ENCODE measurements around the gene PDE4D.

The PDE4D gene

GRCh38 chr5:59744531-59744992, 149.0 kb downstream of the PDE4D start:
- H3K9me3 Mint-ChIP-seq: no peaks in the 10 kb centered on the region
- no peaks in the 10 kb centered on the region for H3K36me3 Mint-ChIP-seq
- no peak for DNase-seq
- H3K27me3 Mint-ChIP-seq: no peaks in the 10 kb centered on the region
- CTCF ChIA-PET: no interaction called here
- H3K4me3 Mint-ChIP-seq: no peak overlapping the region
- no peak overlapping the region for H3K27ac Mint-ChIP-seq
- no peaks in the 10 kb centered on the region for H3K4me1 Mint-ChIP-seq

- Mint-ChIP-seq H3K36me3 (no peaks in the 10 kb centered on the region), H3K4me1 (no peaks in the 10 kb centered on the region), H3K27me3 (no peaks in the 10 kb centered on the region), H3K27ac (no peak overlapping the region), H3K9me3 (no peaks in the 10 kb centered on the region), H3K4me3 (no peak overlapping the region)
- CTCF ChIA-PET: interaction anchor here (1.5 kb wide), 1 partner anchor 17 kb away, joined by 4 read pairs; no protein-coding TSS in a partner anchor
- no peak for DNase-seq
These were observed 151.9 kb downstream of the PDE4D start for GRCh38 chr5:59741599-59741998.

GRCh38 chr5:59738024-59738423, 155.5 kb downstream of the PDE4D start:
- no peak for DNase-seq
- H3K27me3 Mint-ChIP-seq: no peaks in the 10 kb centered on the region
- no peaks in the 10 kb centered on the region for H3K4me1 Mint-ChIP-seq
- no peak overlapping the region for H3K27ac Mint-ChIP-seq
- CTCF ChIA-PET: no interaction called here
- H3K4me3 Mint-ChIP-seq: no peak overlapping the region
- no peaks in the 10 kb centered on the region for H3K36me3 Mint-ChIP-seq
- no peaks in the 10 kb centered on the region for H3K9me3 Mint-ChIP-seq

- H3K27ac Mint-ChIP-seq: no peak overlapping the region
- no peak overlapping the region for H3K4me3 Mint-ChIP-seq
- CTCF ChIA-PET: interaction anchor here (0.6 to 1.6 kb wide), 3 partner anchors 9 to 59 kb away, joined by 3 read pairs; no protein-coding TSS in a partner anchor
- H3K9me3 Mint-ChIP-seq: no peaks in the 10 kb centered on the region
- no peaks in the 10 kb centered on the region for H3K4me1 Mint-ChIP-seq
- DNase-seq: no peak
- H3K36me3 Mint-ChIP-seq: no peaks in the 10 kb centered on the region
- no peaks in the 10 kb centered on the region for H3K27me3 Mint-ChIP-seq
These were observed 160.7 kb downstream of the PDE4D start for GRCh38 chr5:59732806-59733205.

GRCh38 chr5:59732301-59732700, 161.2 kb downstream of the PDE4D start:
- H3K9me3 Mint-ChIP-seq: no peaks in the 10 kb centered on the region
- CTCF ChIA-PET: interaction anchor here (1.6 kb wide), 1 partner anchor 39 kb away, joined by 3 read pairs; no protein-coding TSS in a partner anchor
- H3K27me3 Mint-ChIP-seq: no peaks in the 10 kb centered on the region

GRCh38 chr5:59731809-59732208, 161.7 kb downstream of the PDE4D start:
- DNase-seq: no peak
- no peaks in the 10 kb centered on the region for H3K9me3 Mint-ChIP-seq
- H3K27me3 Mint-ChIP-seq: no peaks in the 10 kb centered on the region
- CTCF ChIA-PET: interaction anchor here (1.6 kb wide), 1 partner anchor 39 kb away, joined by 3 read pairs; no protein-coding TSS in a partner anchor
- no peaks in the 10 kb centered on the region for H3K4me1 Mint-ChIP-seq
- H3K36me3 Mint-ChIP-seq: no peaks in the 10 kb centered on the region
- no peak overlapping the region for H3K4me3 Mint-ChIP-seq
- no peak overlapping the region for H3K27ac Mint-ChIP-seq

More at GRCh38 chr5:59732301-59732700, 161.2 kb downstream of the PDE4D start:
- H3K36me3 Mint-ChIP-seq: no peaks in the 10 kb centered on the region
- no peak for DNase-seq
- no peak overlapping the region for H3K4me3 Mint-ChIP-seq
- no peaks in the 10 kb centered on the region for H3K4me1 Mint-ChIP-seq
- H3K27ac Mint-ChIP-seq: no peak overlapping the region

- H3K4me1 Mint-ChIP-seq: no peaks in the 10 kb centered on the region
- no peak overlapping the region for H3K4me3 Mint-ChIP-seq
- no peak overlapping the region for H3K27ac Mint-ChIP-seq
- H3K9me3 Mint-ChIP-seq: no peaks in the 10 kb centered on the region
- CTCF ChIA-PET: interaction anchor here (0.6 to 1.2 kb wide), 3 partner anchors 39 to 227 kb away, joined by 3 to 6 read pairs (median 3); no protein-coding TSS in a partner anchor
- DNase-seq: no peak
- no peaks in the 10 kb centered on the region for H3K36me3 Mint-ChIP-seq
- no peaks in the 10 kb centered on the region for H3K27me3 Mint-ChIP-seq
These were observed 163.7 kb downstream of the PDE4D start for GRCh38 chr5:59729820-59730219.

- H3K36me3 Mint-ChIP-seq: no peaks in the 10 kb centered on the region
- no peak overlapping the region for H3K4me3 Mint-ChIP-seq
- H3K4me1 Mint-ChIP-seq: no peaks in the 10 kb centered on the region
- no peaks in the 10 kb centered on the region for H3K9me3 Mint-ChIP-seq
- H3K27ac Mint-ChIP-seq: no peak overlapping the region
- CTCF ChIA-PET: interaction anchor here (1.2 kb wide), 1 partner anchor 71 kb away, joined by 6 read pairs; no protein-coding TSS in a partner anchor
- no peaks in the 10 kb centered on the region for H3K27me3 Mint-ChIP-seq
- no peak for DNase-seq
These were observed 164.2 kb downstream of the PDE4D start for GRCh38 chr5:59729357-59729756.

- H3K9me3 Mint-ChIP-seq: no peaks in the 10 kb centered on the region
- no peak for DNase-seq
- H3K4me3 Mint-ChIP-seq: no peak overlapping the region
- no peaks in the 10 kb centered on the region for H3K27me3 Mint-ChIP-seq
- H3K27ac Mint-ChIP-seq: no peak overlapping the region
- CTCF ChIA-PET: no interaction called here
- no peaks in the 10 kb centered on the region for H3K36me3 Mint-ChIP-seq
- H3K4me1 Mint-ChIP-seq: no peaks in the 10 kb centered on the region
These were observed 165.2 kb downstream of the PDE4D start for GRCh38 chr5:59728356-59728755.

GRCh38 chr5:59727186-59727585, 166.3 kb downstream of the PDE4D start:
- Mint-ChIP-seq H3K4me1 (no peaks in the 10 kb centered on the region), H3K36me3 (no peaks in the 10 kb centered on the region), H3K27ac (no peak overlapping the region), H3K9me3 (no peaks in the 10 kb centered on the region), H3K27me3 (no peaks in the 10 kb centered on the region), H3K4me3 (no peak overlapping the region)
- no peak for DNase-seq
- CTCF ChIA-PET: interaction anchor here (1.3 kb wide), 1 partner anchor 73 kb away, joined by 4 read pairs; no protein-coding TSS in a partner anchor

- Mint-ChIP-seq H3K4me3 (no peak overlapping the region), H3K27ac (no peak overlapping the region), H3K27me3 (no peaks in the 10 kb centered on the region), H3K4me1 (no peaks in the 10 kb centered on the region), H3K36me3 (no peaks in the 10 kb centered on the region), H3K9me3 (no peaks in the 10 kb centered on the region)
- CTCF ChIA-PET: interaction anchor here (0.7 to 1.2 kb wide), 3 partner anchors 73 to 514 kb away, joined by 3 to 4 read pairs (median 4); no protein-coding TSS in a partner anchor
- no peak for DNase-seq
These were observed 168.1 kb downstream of the PDE4D start for GRCh38 chr5:59725392-59725767.

- H3K27me3 Mint-ChIP-seq: no peaks in the 10 kb centered on the region
- H3K27ac Mint-ChIP-seq: no peak overlapping the region
- no peaks in the 10 kb centered on the region for H3K36me3 Mint-ChIP-seq
- no peak overlapping the region for H3K4me3 Mint-ChIP-seq
- CTCF ChIA-PET: interaction anchor here (0.7 to 1.7 kb wide), 5 partner anchors 17 to 514 kb away, joined by 3 to 4 read pairs (median 4); no protein-coding TSS in a partner anchor
- no peaks in the 10 kb centered on the region for H3K4me1 Mint-ChIP-seq
- H3K9me3 Mint-ChIP-seq: no peaks in the 10 kb centered on the region
- DNase-seq: peak; percentile 41
These were observed 168.8 kb downstream of the PDE4D start for GRCh38 chr5:59724482-59725391.

GRCh38 chr5:59722874-59723273, 170.7 kb downstream of the PDE4D start:
- H3K4me1 Mint-ChIP-seq: no peaks in the 10 kb centered on the region
- DNase-seq: no peak
- H3K27me3 Mint-ChIP-seq: no peaks in the 10 kb centered on the region
- no peak overlapping the region for H3K4me3 Mint-ChIP-seq
- no peaks in the 10 kb centered on the region for H3K9me3 Mint-ChIP-seq
- H3K27ac Mint-ChIP-seq: no peak overlapping the region
- no peaks in the 10 kb centered on the region for H3K36me3 Mint-ChIP-seq
- CTCF ChIA-PET: no interaction called here

GRCh38 chr5:59721741-59722140, 171.8 kb downstream of the PDE4D start:
- Mint-ChIP-seq H3K27ac (no peak overlapping the region), H3K9me3 (no peaks in the 10 kb centered on the region), H3K27me3 (no peaks in the 10 kb centered on the region), H3K36me3 (no peaks in the 10 kb centered on the region), H3K4me3 (no peak overlapping the region), H3K4me1 (no peaks in the 10 kb centered on the region)
- CTCF ChIA-PET: no interaction called here
- no peak for DNase-seq

GRCh38 chr5:59720063-59720462, 173.5 kb downstream of the PDE4D start:
- Mint-ChIP-seq H3K9me3 (no peaks in the 10 kb centered on the region), H3K27ac (no peak overlapping the region), H3K36me3 (no peaks in the 10 kb centered on the region), H3K4me3 (no peak overlapping the region), H3K27me3 (no peaks in the 10 kb centered on the region), H3K4me1 (no peaks in the 10 kb centered on the region)
- no peak for DNase-seq
- CTCF ChIA-PET: no interaction called here

Measured in activated naive CD4-positive, alpha-beta T cell treated with anti-CD3 and anti-CD28 coated beads, Interleukin-2, amount 10 ng/mL, durations not matched to agents 7 days and 5 days (primary cell).